Measurements from ENCODE around the gene MPRIP.

DNA sequence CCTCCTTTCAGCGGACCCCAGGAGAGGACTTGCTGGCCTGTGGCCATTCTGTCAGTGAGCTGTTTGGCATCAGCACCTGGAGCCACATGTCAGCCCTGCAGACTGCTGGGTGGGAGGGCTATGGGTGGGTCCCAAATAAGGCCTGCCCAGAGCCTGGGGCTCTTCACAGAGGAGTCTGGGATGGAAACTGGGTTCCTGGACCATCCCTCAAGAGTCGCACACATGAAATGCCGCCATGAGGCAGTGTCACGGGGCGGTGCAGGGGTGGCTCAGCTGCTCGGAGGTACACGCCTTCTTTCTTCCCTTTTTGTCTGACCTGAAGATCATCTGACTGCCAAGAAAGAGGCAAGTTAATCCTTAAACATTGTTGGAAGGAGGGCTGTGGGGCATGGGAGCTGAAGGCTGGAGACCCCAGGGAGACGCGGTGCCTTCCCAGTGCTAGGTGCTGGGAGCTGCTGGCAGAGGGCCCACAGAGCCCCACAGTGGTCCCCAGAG is 14.8 kb downstream of the MPRIP start:
- TF ChIP-seq, protein P1, sequence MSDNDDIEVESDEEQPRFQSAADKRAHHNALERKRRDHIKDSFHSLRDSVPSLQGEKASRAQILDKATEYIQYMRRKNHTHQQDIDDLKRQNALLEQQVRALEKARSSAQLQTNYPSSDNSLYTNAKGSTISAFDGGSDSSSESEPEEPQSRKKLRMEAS (IDR thresholded peaks at IDR 0.05; ENCODE audit: low read depth) = no peak
- TF ChIP-seq GATA2 (CRISPR knock-in tag; IDR thresholded peaks at IDR 0.05) (no peak), NRF1 (IDR thresholded peaks at IDR 0.05; ENCODE audit: low read depth, low read length) (no peak), TCF12 (IDR thresholded peaks at IDR 0.05) (no peak), RCOR1 (IDR thresholded peaks at IDR 0.05; ENCODE audit: low read length) (no peak), RAD21 (IDR thresholded peaks at IDR 0.05; ENCODE audit: low read length) (no peak), YY1 (IDR thresholded peaks at IDR 0.05; ENCODE audit: low read depth) (no peak)
- TF ChIP-seq, protein P2, sequence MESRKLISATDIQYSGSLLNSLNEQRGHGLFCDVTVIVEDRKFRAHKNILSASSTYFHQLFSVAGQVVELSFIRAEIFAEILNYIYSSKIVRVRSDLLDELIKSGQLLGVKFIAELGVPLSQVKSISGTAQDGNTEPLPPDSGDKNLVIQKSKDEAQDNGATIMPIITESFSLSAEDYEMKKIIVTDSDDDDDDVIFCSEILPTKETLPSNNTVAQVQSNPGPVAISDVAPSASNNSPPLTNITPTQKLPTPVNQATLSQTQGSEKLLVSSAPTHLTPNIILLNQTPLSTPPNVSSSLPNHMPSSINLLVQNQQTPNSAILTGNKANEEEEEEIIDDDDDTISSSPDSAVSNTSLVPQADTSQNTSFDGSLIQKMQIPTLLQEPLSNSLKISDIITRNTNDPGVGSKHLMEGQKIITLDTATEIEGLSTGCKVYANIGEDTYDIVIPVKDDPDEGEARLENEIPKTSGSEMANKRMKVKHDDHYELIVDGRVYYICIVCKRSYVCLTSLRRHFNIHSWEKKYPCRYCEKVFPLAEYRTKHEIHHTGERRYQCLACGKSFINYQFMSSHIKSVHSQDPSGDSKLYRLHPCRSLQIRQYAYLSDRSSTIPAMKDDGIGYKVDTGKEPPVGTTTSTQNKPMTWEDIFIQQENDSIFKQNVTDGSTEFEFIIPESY (IDR thresholded peaks at IDR 0.05; ENCODE audit: borderline replicate concordance, low read depth) = no peak
- TF ChIP-seq, protein P3, sequence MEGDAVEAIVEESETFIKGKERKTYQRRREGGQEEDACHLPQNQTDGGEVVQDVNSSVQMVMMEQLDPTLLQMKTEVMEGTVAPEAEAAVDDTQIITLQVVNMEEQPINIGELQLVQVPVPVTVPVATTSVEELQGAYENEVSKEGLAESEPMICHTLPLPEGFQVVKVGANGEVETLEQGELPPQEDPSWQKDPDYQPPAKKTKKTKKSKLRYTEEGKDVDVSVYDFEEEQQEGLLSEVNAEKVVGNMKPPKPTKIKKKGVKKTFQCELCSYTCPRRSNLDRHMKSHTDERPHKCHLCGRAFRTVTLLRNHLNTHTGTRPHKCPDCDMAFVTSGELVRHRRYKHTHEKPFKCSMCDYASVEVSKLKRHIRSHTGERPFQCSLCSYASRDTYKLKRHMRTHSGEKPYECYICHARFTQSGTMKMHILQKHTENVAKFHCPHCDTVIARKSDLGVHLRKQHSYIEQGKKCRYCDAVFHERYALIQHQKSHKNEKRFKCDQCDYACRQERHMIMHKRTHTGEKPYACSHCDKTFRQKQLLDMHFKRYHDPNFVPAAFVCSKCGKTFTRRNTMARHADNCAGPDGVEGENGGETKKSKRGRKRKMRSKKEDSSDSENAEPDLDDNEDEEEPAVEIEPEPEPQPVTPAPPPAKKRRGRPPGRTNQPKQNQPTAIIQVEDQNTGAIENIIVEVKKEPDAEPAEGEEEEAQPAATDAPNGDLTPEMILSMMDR (IDR thresholded peaks at IDR 0.05) = no peak
